ENCODE measurements around the gene C14orf93.

GRCh38 chr14:22973217-22974032, 36.5 kb downstream of the C14orf93 start:
- TF ChIP-seq, protein P1, sequence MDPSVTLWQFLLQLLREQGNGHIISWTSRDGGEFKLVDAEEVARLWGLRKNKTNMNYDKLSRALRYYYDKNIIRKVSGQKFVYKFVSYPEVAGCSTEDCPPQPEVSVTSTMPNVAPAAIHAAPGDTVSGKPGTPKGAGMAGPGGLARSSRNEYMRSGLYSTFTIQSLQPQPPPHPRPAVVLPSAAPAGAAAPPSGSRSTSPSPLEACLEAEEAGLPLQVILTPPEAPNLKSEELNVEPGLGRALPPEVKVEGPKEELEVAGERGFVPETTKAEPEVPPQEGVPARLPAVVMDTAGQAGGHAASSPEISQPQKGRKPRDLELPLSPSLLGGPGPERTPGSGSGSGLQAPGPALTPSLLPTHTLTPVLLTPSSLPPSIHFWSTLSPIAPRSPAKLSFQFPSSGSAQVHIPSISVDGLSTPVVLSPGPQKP (IDR thresholded peaks at IDR 0.05; ENCODE audit: low read depth, low read length) = no peak
- no peak for TF ChIP-seq JUN (IDR thresholded peaks at IDR 0.05)
- TF ChIP-seq BHLHE40 (IDR thresholded peaks at IDR 0.05; ENCODE audit: low read depth, low read length) = no peak
- no peak for TF ChIP-seq MAZ (IDR thresholded peaks at IDR 0.05; ENCODE audit: borderline replicate concordance, low read depth, low read length)

Measured in A549 (cell line).